Osteocyte (in vitro differentiated cells): ENCODE data around the gene PLIN1. TPM values are rescaled to one million over a fixed set of nuclear protein-coding genes. Genes with fewer than 3 reads are reported as not detected.
"Not testable (repeated sequence)": the region's sequence is repeated elsewhere in the genome, so short reads cannot be mapped to it uniquely, and the experiment has no call there.

Experiments used
- DNase-seq: peaks from one replicate; pipeline ENCODE4 v3.0.0; 2021; ENCODE audit warnings: mixed read lengths; ENCODE audit not compliant: unreplicated experiment; ENCODE audit errors: extremely low spot score
- H3K27ac Mint-ChIP-seq: one replicate; pipeline ENCODE4 v1.8.0; 2021; ENCODE audit warnings: mild to moderate bottlenecking, mixed read lengths; ENCODE audit not compliant: unreplicated experiment
- H3K27me3 Mint-ChIP-seq: one replicate; pipeline ENCODE4 v1.8.0; 2021; ENCODE audit warnings: mixed read lengths; ENCODE audit not compliant: unreplicated experiment
- H3K36me3 Mint-ChIP-seq: one replicate; pipeline ENCODE4 v1.8.0; 2021; ENCODE audit warnings: mixed read lengths; ENCODE audit not compliant: unreplicated experiment
- H3K4me1 Mint-ChIP-seq: one replicate; pipeline ENCODE4 v1.8.0; 2021; ENCODE audit warnings: mixed read lengths; ENCODE audit not compliant: unreplicated experiment
- H3K4me3 Mint-ChIP-seq: one replicate; pipeline ENCODE4 v1.8.0; 2021; ENCODE audit warnings: mild to moderate bottlenecking, moderate library complexity, mixed read lengths; ENCODE audit not compliant: unreplicated experiment
- H3K9me3 Mint-ChIP-seq: one replicate; pipeline ENCODE4 v1.8.0; 2021; ENCODE audit warnings: mixed read lengths; ENCODE audit not compliant: unreplicated experiment
- CTCF ChIP-seq: fragments of 200-600 bp; sonication (generic); IDR thresholded peaks from 2 replicates; pipeline ENCODE4 v1.5.0; 2021; ENCODE audit warnings: antibody characterized with exemption, mild to moderate bottlenecking, moderate library complexity
- total RNA-seq: library from RNA; stranded (reverse); gene quantifications from 2 replicates; pipeline ENCODE4 v1.2.1, GENCODE V29; 2021

PLIN1 gene
- total RNA-seq, 1 donor from 2014 or later: 0.70 TPM

GRCh38 chr15:89693091-89693490, 13.9 kb upstream of the PLIN1 start:
- no peak for DNase-seq
- H3K27me3 Mint-ChIP-seq: peaks cover 34% of the 10 kb centered on the region
- peaks cover 7% of the 10 kb centered on the region for H3K4me1 Mint-ChIP-seq
- H3K36me3 Mint-ChIP-seq: no peaks in the 10 kb centered on the region
- no peak overlapping the region for H3K27ac Mint-ChIP-seq
- TF ChIP-seq CTCF: no peak
- no peaks in the 10 kb centered on the region for H3K9me3 Mint-ChIP-seq
- no peak overlapping the region for H3K4me3 Mint-ChIP-seq

GRCh38 chr15:89690276-89691218, 11.4 kb upstream of the PLIN1 start, which contains the start of the genes PEX11A and WDR93:
Gene PEX11A, minus strand, starts transcription at chr15:89690754. Its CDS starts 122 bp downstream, at chr15:89690632.
Gene WDR93, plus strand, starts transcription at chr15:89690811. Its CDS starts 10,936 bp downstream, at chr15:89701747.
- Mint-ChIP-seq H3K4me3 (peak within 1 kb of the TSS; percentile 82), H3K27ac (peak within 1 kb of the TSS; percentile 77), H3K9me3 (no peaks in the 10 kb centered on the region), H3K4me1 (peaks cover 7% of the 10 kb centered on the region), H3K36me3 (peaks cover 7% of the 10 kb centered on the region), H3K27me3 (peaks cover 17% of the 10 kb centered on the region)
- DNase-seq: peak; percentile 89
- no peak for TF ChIP-seq CTCF

GRCh38 chr15:89689930-89690275, 10.7 kb upstream of the PLIN1 start:
- Mint-ChIP-seq H3K4me3 (peak overlapping the region; percentile 82), H3K27me3 (peaks cover 10% of the 10 kb centered on the region), H3K27ac (peak overlapping the region; percentile 77)
- not testable (repeated sequence) for DNase-seq, H3K36me3 Mint-ChIP-seq, H3K9me3 Mint-ChIP-seq, H3K4me1 Mint-ChIP-seq

- TF ChIP-seq CTCF: no peak
- no peak for DNase-seq
- no peak overlapping the region for H3K4me3 Mint-ChIP-seq
- H3K36me3 Mint-ChIP-seq: peaks cover 24% of the 10 kb centered on the region
- no peaks in the 10 kb centered on the region for H3K27me3 Mint-ChIP-seq
- no peaks in the 10 kb centered on the region for H3K9me3 Mint-ChIP-seq
- H3K4me1 Mint-ChIP-seq: peaks cover 7% of the 10 kb centered on the region
- H3K27ac Mint-ChIP-seq: no peak overlapping the region
Measured at GRCh38 chr15:89686522-89686921, 7.4 kb upstream of the PLIN1 start.

GRCh38 chr15:89685995-89686394, 6.8 kb upstream of the PLIN1 start:
- no peak for TF ChIP-seq CTCF
- Mint-ChIP-seq H3K4me1 (peaks cover 6% of the 10 kb centered on the region), H3K27ac (no peak overlapping the region), H3K4me3 (no peak overlapping the region), H3K36me3 (peaks cover 24% of the 10 kb centered on the region), H3K27me3 (no peaks in the 10 kb centered on the region), H3K9me3 (no peaks in the 10 kb centered on the region)
- DNase-seq: no peak
